ENCODE data around the gene PLXNA2.
A peak's percentile ranks its signal among the peaks of the same experiment; 100 is the strongest.

DNA sequence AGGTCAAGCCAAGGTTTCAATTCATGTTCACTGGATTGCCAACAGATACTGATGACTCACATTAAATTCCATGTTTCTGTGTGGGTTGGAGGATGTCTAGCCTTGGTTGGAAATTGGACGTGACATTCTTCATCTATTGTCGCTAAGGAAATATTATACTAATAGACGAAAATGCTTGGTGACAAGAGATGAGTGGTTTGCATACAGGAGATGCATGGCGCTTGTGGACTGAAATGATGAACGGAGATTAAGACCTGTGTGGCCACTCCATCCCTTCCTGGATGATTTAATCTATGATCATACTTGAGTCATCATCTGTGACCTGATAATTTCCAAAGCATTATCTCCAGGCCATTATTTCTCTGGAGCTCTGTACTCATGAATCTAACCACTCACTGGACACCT lies 236.2 kb downstream of the PLXNA2 start:
- TF ChIP-seq, protein P1, sequence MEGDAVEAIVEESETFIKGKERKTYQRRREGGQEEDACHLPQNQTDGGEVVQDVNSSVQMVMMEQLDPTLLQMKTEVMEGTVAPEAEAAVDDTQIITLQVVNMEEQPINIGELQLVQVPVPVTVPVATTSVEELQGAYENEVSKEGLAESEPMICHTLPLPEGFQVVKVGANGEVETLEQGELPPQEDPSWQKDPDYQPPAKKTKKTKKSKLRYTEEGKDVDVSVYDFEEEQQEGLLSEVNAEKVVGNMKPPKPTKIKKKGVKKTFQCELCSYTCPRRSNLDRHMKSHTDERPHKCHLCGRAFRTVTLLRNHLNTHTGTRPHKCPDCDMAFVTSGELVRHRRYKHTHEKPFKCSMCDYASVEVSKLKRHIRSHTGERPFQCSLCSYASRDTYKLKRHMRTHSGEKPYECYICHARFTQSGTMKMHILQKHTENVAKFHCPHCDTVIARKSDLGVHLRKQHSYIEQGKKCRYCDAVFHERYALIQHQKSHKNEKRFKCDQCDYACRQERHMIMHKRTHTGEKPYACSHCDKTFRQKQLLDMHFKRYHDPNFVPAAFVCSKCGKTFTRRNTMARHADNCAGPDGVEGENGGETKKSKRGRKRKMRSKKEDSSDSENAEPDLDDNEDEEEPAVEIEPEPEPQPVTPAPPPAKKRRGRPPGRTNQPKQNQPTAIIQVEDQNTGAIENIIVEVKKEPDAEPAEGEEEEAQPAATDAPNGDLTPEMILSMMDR (IDR thresholded peaks at IDR 0.05): no peak
- peak; percentile 74; the same call in 1 of the 2 replicates for TF ChIP-seq POLR2AphosphoS5 (IDR thresholded peaks at IDR 0.05; ENCODE audit: low read depth, low read length)
- peak; percentile 94 for TF ChIP-seq TEAD4 (IDR thresholded peaks at IDR 0.05; ENCODE audit: borderline replicate concordance, insufficient read depth)
- TF ChIP-seq EP300 (IDR thresholded peaks at IDR 0.05; ENCODE audit: borderline replicate concordance in 1 of 2, low read depth in 1 of 2, low read length in 1 of 2): peak; percentile 83 to 98
- TF ChIP-seq, protein P2, sequence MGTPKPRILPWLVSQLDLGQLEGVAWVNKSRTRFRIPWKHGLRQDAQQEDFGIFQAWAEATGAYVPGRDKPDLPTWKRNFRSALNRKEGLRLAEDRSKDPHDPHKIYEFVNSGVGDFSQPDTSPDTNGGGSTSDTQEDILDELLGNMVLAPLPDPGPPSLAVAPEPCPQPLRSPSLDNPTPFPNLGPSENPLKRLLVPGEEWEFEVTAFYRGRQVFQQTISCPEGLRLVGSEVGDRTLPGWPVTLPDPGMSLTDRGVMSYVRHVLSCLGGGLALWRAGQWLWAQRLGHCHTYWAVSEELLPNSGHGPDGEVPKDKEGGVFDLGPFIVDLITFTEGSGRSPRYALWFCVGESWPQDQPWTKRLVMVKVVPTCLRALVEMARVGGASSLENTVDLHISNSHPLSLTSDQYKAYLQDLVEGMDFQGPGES (IDR thresholded peaks at IDR 0.05; ENCODE audit: low read depth, low read length): no peak
- TF ChIP-seq MXI1 (IDR thresholded peaks at IDR 0.05; ENCODE audit: low read depth, low read length): no peak
- TF ChIP-seq CHD2 (IDR thresholded peaks at IDR 0.05; ENCODE audit: low read length, partially characterized antibody): no peak
- TF ChIP-seq EZH2phosphoT487 (IDR thresholded peaks at IDR 0.05; ENCODE audit: borderline replicate concordance, low read depth): no peak
- TF ChIP-seq, protein P3, sequence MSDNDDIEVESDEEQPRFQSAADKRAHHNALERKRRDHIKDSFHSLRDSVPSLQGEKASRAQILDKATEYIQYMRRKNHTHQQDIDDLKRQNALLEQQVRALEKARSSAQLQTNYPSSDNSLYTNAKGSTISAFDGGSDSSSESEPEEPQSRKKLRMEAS (IDR thresholded peaks at IDR 0.05; ENCODE audit: low read depth): 0 out of 2 replicates have a peak, but pooled peaks have one; percentile 64
- no peak for TF ChIP-seq RFX5 (IDR thresholded peaks at IDR 0.05; ENCODE audit: low read length)

All from SK-N-SH (cell line).